ENCODE data around the gene RBP5.

The RBP5 gene

GRCh38 chr12:7112041-7112440, 16.6 kb downstream of the RBP5 start:
- Histone ChIP-seq H3K36me3 (ENCODE audit: control insufficient read depth in 1 of 2, insufficient read depth in 2 of 2, low read depth in 1 of 2, low read length in 2 of 2) (peaks cover 26 to 32% of the 10 kb centered on the region in 2 experiments), H3K9me3 (ENCODE audit: control insufficient read depth, low read length) (no peaks in the 10 kb centered on the region), H2AFZ (ENCODE audit: low read depth, low read length) (no peak overlapping the region), H3K14ac (ENCODE audit: low read length in 2 of 2) (no peak overlapping the region), H3K27me3 (ENCODE audit: control insufficient read depth in 1 of 2, insufficient read depth in 1 of 2, low read length in 2 of 2) (no peaks in the 10 kb centered on the region), H3K23ac (ENCODE audit: low read length in 2 of 2) (no peak overlapping the region), H3K4ac (ENCODE audit: low read depth in 1 of 2, low read length in 2 of 2) (no peak overlapping the region), H3K4me1 (ENCODE audit: control insufficient read depth, insufficient read depth, low read depth, low read length) (peaks cover 9% of the 10 kb centered on the region), H3K4me2 (ENCODE audit: low read length, poor library complexity, severe bottlenecking) (no peak overlapping the region), H2BK120ac (ENCODE audit: low read depth, low read length) (no peak overlapping the region), H3K9ac (ENCODE audit: low read length) (peak overlapping the region; percentile 75), H3K18ac (ENCODE audit: low read depth in 1 of 2, low read length in 2 of 2) (no peak overlapping the region), H4K91ac (ENCODE audit: low read length) (no peak overlapping the region), H3K27ac (ENCODE audit: low read length, poor library complexity, severe bottlenecking) (no peak overlapping the region), H3K79me1 (replicated peaks; ENCODE audit: low read length, poor library complexity, severe bottlenecking) (peaks cover 12% of the 10 kb centered on the region), H2BK5ac (ENCODE audit: low read depth, low read length, poor library complexity, severe bottlenecking) (no peak overlapping the region), H4K8ac (ENCODE audit: low read length) (no peak overlapping the region), H2BK12ac (ENCODE audit: low read length in 2 of 2) (no peak overlapping the region), H2AK5ac (ENCODE audit: low read length, severe bottlenecking) (no peak overlapping the region), H3K4me3 (ENCODE audit: insufficient read depth in 1 of 2, low read depth in 1 of 2, low read length in 2 of 2) (peak overlapping the region in 1 of 2 experiments; percentile 48), H2BK15ac (ENCODE audit: low read depth, poor library complexity, severe bottlenecking) (no peak overlapping the region)
- DNase-seq: no peak
- WGBS: 81% methylated on average over 3 of the region's 4 CpGs

GRCh38 chr12:7110661-7111060, 18.0 kb downstream of the RBP5 start:
- no peak overlapping the region for H3K23ac ChIP-seq (ENCODE audit: low read length in 2 of 2)
- no peak overlapping the region for H3K18ac ChIP-seq (ENCODE audit: low read depth in 1 of 2, low read length in 2 of 2)
- H2AFZ ChIP-seq (ENCODE audit: low read depth, low read length): no peak overlapping the region
- H3K27ac ChIP-seq (ENCODE audit: low read length, poor library complexity, severe bottlenecking): no peak overlapping the region
- no peak for DNase-seq
- peak overlapping the region; percentile 57 to 70 for H2BK12ac ChIP-seq (ENCODE audit: low read length in 2 of 2)
- H2BK5ac ChIP-seq (ENCODE audit: low read depth, low read length, poor library complexity, severe bottlenecking): no peak overlapping the region
- H2BK15ac ChIP-seq (ENCODE audit: low read depth, poor library complexity, severe bottlenecking): peak overlapping the region; percentile 57
- no peak overlapping the region for H4K8ac ChIP-seq (ENCODE audit: low read length)
- H3K79me1 ChIP-seq (replicated peaks; ENCODE audit: low read length, poor library complexity, severe bottlenecking): peaks cover 13% of the 10 kb centered on the region
- H3K14ac ChIP-seq (ENCODE audit: low read length in 2 of 2): no peak overlapping the region
- 91% methylated on average over 5 of the region's 5 CpGs for WGBS
- no peak overlapping the region for H3K4me2 ChIP-seq (ENCODE audit: low read length, poor library complexity, severe bottlenecking)
- H3K9me3 ChIP-seq (ENCODE audit: control insufficient read depth, low read length): peaks cover 3% of the 10 kb centered on the region
- H3K4me3 ChIP-seq (ENCODE audit: insufficient read depth in 1 of 2, low read depth in 1 of 2, low read length in 2 of 2): no peak overlapping the region
- H3K9ac ChIP-seq (ENCODE audit: low read length): peak overlapping the region; percentile 21
- H2BK120ac ChIP-seq (ENCODE audit: low read depth, low read length): no peak overlapping the region
- H3K36me3 ChIP-seq (ENCODE audit: control insufficient read depth in 1 of 2, insufficient read depth in 2 of 2, low read depth in 1 of 2, low read length in 2 of 2): peaks cover 15 to 27% of the 10 kb centered on the region in 2 experiments
- no peaks in the 10 kb centered on the region for H3K27me3 ChIP-seq (ENCODE audit: control insufficient read depth in 1 of 2, insufficient read depth in 1 of 2, low read length in 2 of 2)
- no peak overlapping the region for H2AK5ac ChIP-seq (ENCODE audit: low read length, severe bottlenecking)
- H4K91ac ChIP-seq (ENCODE audit: low read length): peak overlapping the region; percentile 84
- peak overlapping the region in 1 of 2 experiments; percentile 46 for H3K4ac ChIP-seq (ENCODE audit: low read depth in 1 of 2, low read length in 2 of 2)
- H3K4me1 ChIP-seq (ENCODE audit: control insufficient read depth, insufficient read depth, low read depth, low read length): peaks cover 9% of the 10 kb centered on the region

GRCh38 chr12:7109572-7109920, 19.1 kb downstream of the RBP5 start:
- H2BK5ac ChIP-seq (ENCODE audit: low read depth, low read length, poor library complexity, severe bottlenecking): no peak overlapping the region
- H4K8ac ChIP-seq (ENCODE audit: low read length): peak overlapping the region; percentile 56
- H3K18ac ChIP-seq (ENCODE audit: low read depth in 1 of 2, low read length in 2 of 2): peak overlapping the region; percentile 9 to 63
- peak overlapping the region; percentile 12 for H2BK120ac ChIP-seq (ENCODE audit: low read depth, low read length)
- peak overlapping the region in 1 of 2 experiments; percentile 5 for H3K14ac ChIP-seq (ENCODE audit: low read length in 2 of 2)
- peak overlapping the region; percentile 37 to 78 for H2BK12ac ChIP-seq (ENCODE audit: low read length in 2 of 2)
- 34% methylated on average over 3 of the region's 5 CpGs for WGBS
- peak overlapping the region in 1 of 2 experiments; percentile 87 for H3K4me3 ChIP-seq (ENCODE audit: insufficient read depth in 1 of 2, low read depth in 1 of 2, low read length in 2 of 2)
- peak overlapping the region; percentile 58 for H2AK5ac ChIP-seq (ENCODE audit: low read length, severe bottlenecking)
- no peak overlapping the region for H2AFZ ChIP-seq (ENCODE audit: low read depth, low read length)
- peak overlapping the region in 1 of 2 experiments; percentile 50 for H3K4ac ChIP-seq (ENCODE audit: low read depth in 1 of 2, low read length in 2 of 2)
- peak overlapping the region; percentile 12 for H4K91ac ChIP-seq (ENCODE audit: low read length)
- H3K79me1 ChIP-seq (replicated peaks; ENCODE audit: low read length, poor library complexity, severe bottlenecking): peaks cover 15% of the 10 kb centered on the region
- no peak overlapping the region for H3K27ac ChIP-seq (ENCODE audit: low read length, poor library complexity, severe bottlenecking)
- no peak for DNase-seq
- H3K4me1 ChIP-seq (ENCODE audit: control insufficient read depth, insufficient read depth, low read depth, low read length): peaks cover 9% of the 10 kb centered on the region
- H3K9ac ChIP-seq (ENCODE audit: low read length): peak overlapping the region; percentile 90
- H3K23ac ChIP-seq (ENCODE audit: low read length in 2 of 2): no peak overlapping the region
- peaks cover 7 to 24% of the 10 kb centered on the region in 2 experiments for H3K36me3 ChIP-seq (ENCODE audit: control insufficient read depth in 1 of 2, insufficient read depth in 2 of 2, low read depth in 1 of 2, low read length in 2 of 2)
- peaks cover 3% of the 10 kb centered on the region for H3K9me3 ChIP-seq (ENCODE audit: control insufficient read depth, low read length)
- no peak overlapping the region for H2BK15ac ChIP-seq (ENCODE audit: low read depth, poor library complexity, severe bottlenecking)
- H3K27me3 ChIP-seq (ENCODE audit: control insufficient read depth in 1 of 2, insufficient read depth in 1 of 2, low read length in 2 of 2): no peaks in the 10 kb centered on the region
- no peak overlapping the region for H3K4me2 ChIP-seq (ENCODE audit: low read length, poor library complexity, severe bottlenecking)

GRCh38 chr12:7108796-7109571, 19.7 kb downstream of the RBP5 start, which contains the start of gene C1RL:
Gene C1RL, minus strand, starts transcription at chr12:7109214. Its CDS starts 34 bp downstream, at chr12:7109180.
- H2BK12ac ChIP-seq (ENCODE audit: low read length in 2 of 2): peak within 1 kb of the TSS; percentile 70 to 78
- H3K4me1 ChIP-seq (ENCODE audit: control insufficient read depth, insufficient read depth, low read depth, low read length): peaks cover 10% of the 10 kb centered on the region
- peak within 1 kb of the TSS; percentile 84 for H2AFZ ChIP-seq (ENCODE audit: low read depth, low read length)
- H4K8ac ChIP-seq (ENCODE audit: low read length): peak within 1 kb of the TSS; percentile 74
- peaks cover 3% of the 10 kb centered on the region for H3K9me3 ChIP-seq (ENCODE audit: control insufficient read depth, low read length)
- H2BK120ac ChIP-seq (ENCODE audit: low read depth, low read length): peak within 1 kb of the TSS; percentile 65
- no peaks in the 10 kb centered on the region for H3K27me3 ChIP-seq (ENCODE audit: control insufficient read depth in 1 of 2, insufficient read depth in 1 of 2, low read length in 2 of 2)
- H2BK15ac ChIP-seq (ENCODE audit: low read depth, poor library complexity, severe bottlenecking): peak within 1 kb of the TSS; percentile 55
- peak within 1 kb of the TSS; percentile 75 for H2BK5ac ChIP-seq (ENCODE audit: low read depth, low read length, poor library complexity, severe bottlenecking)
- H3K9ac ChIP-seq (ENCODE audit: low read length): peak within 1 kb of the TSS; percentile 90
- peak within 1 kb of the TSS in 1 of 2 experiments; percentile 92 for H3K14ac ChIP-seq (ENCODE audit: low read length in 2 of 2)
- peak within 1 kb of the TSS in 1 of 2 experiments; percentile 89 for H3K23ac ChIP-seq (ENCODE audit: low read length in 2 of 2)
- H3K4me2 ChIP-seq (ENCODE audit: low read length, poor library complexity, severe bottlenecking): peak within 1 kb of the TSS; percentile 79
- WGBS: 9% methylated on average over 16 of the region's 23 CpGs
- H3K36me3 ChIP-seq (ENCODE audit: control insufficient read depth in 1 of 2, insufficient read depth in 2 of 2, low read depth in 1 of 2, low read length in 2 of 2): peaks cover 10 to 24% of the 10 kb centered on the region in 2 experiments
- H3K79me1 ChIP-seq (replicated peaks; ENCODE audit: low read length, poor library complexity, severe bottlenecking): peaks cover 20% of the 10 kb centered on the region
- peak within 1 kb of the TSS; percentile 66 to 87 for H3K4me3 ChIP-seq (ENCODE audit: insufficient read depth in 1 of 2, low read depth in 1 of 2, low read length in 2 of 2)
- H3K4ac ChIP-seq (ENCODE audit: low read depth in 1 of 2, low read length in 2 of 2): peak within 1 kb of the TSS; percentile 74 to 76
- peak within 1 kb of the TSS; percentile 71 for H2AK5ac ChIP-seq (ENCODE audit: low read length, severe bottlenecking)
- H4K91ac ChIP-seq (ENCODE audit: low read length): peak within 1 kb of the TSS; percentile 91
- peak within 1 kb of the TSS; percentile 63 to 92 for H3K18ac ChIP-seq (ENCODE audit: low read depth in 1 of 2, low read length in 2 of 2)
- peak; percentile 90 for DNase-seq
- H3K27ac ChIP-seq (ENCODE audit: low read length, poor library complexity, severe bottlenecking): peak within 1 kb of the TSS; percentile 90

Measured in mesenchymal stem cell (in vitro differentiated cells and primary cell).